UCSD-AML1 (cell line): Measurements from ENCODE around the gene TNFSF8.

Experiments used
- DNase-seq: peaks from one replicate; lab custom pipeline; 2025; ENCODE audit not compliant: unreplicated experiment; lab: John Stamatoyannopoulos, UW

Gene TNFSF8

GRCh38 chr9:114878879-114879564, 51.4 kb downstream of the TNFSF8 start:
- DNase-seq: no peak

- no peak for DNase-seq
Measured at GRCh38 chr9:114869845-114870244, 60.5 kb downstream of the TNFSF8 start.

- no peak for DNase-seq
Measured at GRCh38 chr9:114869378-114869777, 61.0 kb downstream of the TNFSF8 start.

- DNase-seq: no peak
Measured at GRCh38 chr9:114867327-114867726, 63.1 kb downstream of the TNFSF8 start.

- DNase-seq: no peak
Measured at GRCh38 chr9:114864471-114864870, 65.9 kb downstream of the TNFSF8 start.

GRCh38 chr9:114861922-114862605, 68.3 kb downstream of the TNFSF8 start:
- no peak for DNase-seq

GRCh38 chr9:114861273-114861672, 69.1 kb downstream of the TNFSF8 start:
- DNase-seq: no peak

- DNase-seq: no peak
Measured at GRCh38 chr9:114860187-114860586, 70.2 kb downstream of the TNFSF8 start.

- DNase-seq: no peak
Measured at GRCh38 chr9:114856942-114857315, 73.5 kb downstream of the TNFSF8 start.

- DNase-seq: no peak
Measured at GRCh38 chr9:114856215-114856941, 74.0 kb downstream of the TNFSF8 start.

- DNase-seq: no peak
Measured at GRCh38 chr9:114855488-114855887, 74.9 kb downstream of the TNFSF8 start.

- no peak for DNase-seq
Measured at GRCh38 chr9:114854736-114855355, 75.5 kb downstream of the TNFSF8 start.

- no peak for DNase-seq
Measured at GRCh38 chr9:114853071-114853855, 77.1 kb downstream of the TNFSF8 start.

- no peak for DNase-seq
Measured at GRCh38 chr9:114852050-114852594, 78.3 kb downstream of the TNFSF8 start.

- peak; percentile 35 for DNase-seq
Measured at GRCh38 chr9:114851306-114851705, 79.1 kb downstream of the TNFSF8 start.
